Fibroblast of the aortic adventitia (primary cell): ENCODE measurements around the gene SLC50A1. TPM values are rescaled to one million over a fixed set of nuclear protein-coding genes. Genes with fewer than 3 reads are reported as not detected.
A peak's percentile ranks its signal among the peaks of the same experiment; 100 is the strongest.
"Not testable (repeated sequence)": the region's sequence is repeated elsewhere in the genome, so short reads cannot be mapped to it uniquely, and the experiment has no call there.

Experiments used
- DNase-seq: peaks from one replicate; pipeline ENCODE4 v3.0.0-alpha.2; 2010; ENCODE audit warnings: low read depth
- H3K4me3 ChIP-seq: 2 replicates; pipeline ENCODE4 v1.5.1; 2011; ENCODE audit warnings: low read depth, mild to moderate bottlenecking, control low read depth, low read length, moderate library complexity
- CTCF ChIP-seq: IDR thresholded peaks from 2 replicates; pipeline ENCODE4 v1.5.1; 2011; ENCODE audit warnings: mild to moderate bottlenecking, low read length, control low read depth, inconsistent platforms; ENCODE audit not compliant: insufficient read depth
- total RNA-seq: library from RNA; depleted of rRNA; stranded (reverse); fragments of >200 nt; gene quantifications from 2 replicates; pipeline ENCODE4 v1.2.3, GENCODE V29; 2012; ENCODE audit warnings: low replicate concordance

Gene SLC50A1
- total RNA-seq, 1 donor = 39.3 TPM

DNA sequence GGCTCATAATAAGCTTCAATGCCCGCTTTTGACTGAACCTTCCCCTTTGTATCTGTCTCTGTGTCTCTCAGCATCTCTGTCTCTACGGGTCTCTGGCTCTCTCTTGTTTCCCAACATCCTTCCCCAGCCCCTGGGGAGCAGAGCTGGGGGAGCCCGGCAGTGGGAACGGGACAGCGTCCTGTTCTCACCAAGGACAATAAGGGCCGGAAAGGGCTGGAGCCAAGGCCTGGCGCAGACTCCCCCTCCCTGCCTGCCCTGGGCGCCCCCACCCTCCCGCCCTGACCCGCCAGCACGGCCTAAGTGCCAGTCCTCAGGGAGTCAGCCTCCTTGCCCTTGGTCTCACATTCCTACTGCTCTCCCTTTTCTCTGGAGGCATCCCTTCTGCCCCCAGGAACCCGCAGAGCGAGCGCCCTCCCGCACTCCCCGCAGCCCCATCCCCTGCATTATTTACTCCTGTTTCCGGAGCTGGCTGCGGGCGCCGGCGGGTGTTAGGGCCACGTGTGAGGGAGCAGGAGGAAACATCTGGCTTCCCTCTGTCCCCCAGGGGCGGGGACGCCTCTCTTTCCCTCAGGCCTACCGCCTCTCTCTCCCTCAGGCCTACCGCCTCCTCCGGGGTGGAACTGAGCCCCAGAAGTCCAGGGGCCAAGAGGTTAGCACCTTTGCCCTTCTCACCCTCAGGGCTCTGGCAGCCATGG is 31.0 kb downstream of the SLC50A1 start:
- no peak for DNase-seq
- TF ChIP-seq CTCF = no peak
- no peak overlapping the region for H3K4me3 ChIP-seq

DNA sequence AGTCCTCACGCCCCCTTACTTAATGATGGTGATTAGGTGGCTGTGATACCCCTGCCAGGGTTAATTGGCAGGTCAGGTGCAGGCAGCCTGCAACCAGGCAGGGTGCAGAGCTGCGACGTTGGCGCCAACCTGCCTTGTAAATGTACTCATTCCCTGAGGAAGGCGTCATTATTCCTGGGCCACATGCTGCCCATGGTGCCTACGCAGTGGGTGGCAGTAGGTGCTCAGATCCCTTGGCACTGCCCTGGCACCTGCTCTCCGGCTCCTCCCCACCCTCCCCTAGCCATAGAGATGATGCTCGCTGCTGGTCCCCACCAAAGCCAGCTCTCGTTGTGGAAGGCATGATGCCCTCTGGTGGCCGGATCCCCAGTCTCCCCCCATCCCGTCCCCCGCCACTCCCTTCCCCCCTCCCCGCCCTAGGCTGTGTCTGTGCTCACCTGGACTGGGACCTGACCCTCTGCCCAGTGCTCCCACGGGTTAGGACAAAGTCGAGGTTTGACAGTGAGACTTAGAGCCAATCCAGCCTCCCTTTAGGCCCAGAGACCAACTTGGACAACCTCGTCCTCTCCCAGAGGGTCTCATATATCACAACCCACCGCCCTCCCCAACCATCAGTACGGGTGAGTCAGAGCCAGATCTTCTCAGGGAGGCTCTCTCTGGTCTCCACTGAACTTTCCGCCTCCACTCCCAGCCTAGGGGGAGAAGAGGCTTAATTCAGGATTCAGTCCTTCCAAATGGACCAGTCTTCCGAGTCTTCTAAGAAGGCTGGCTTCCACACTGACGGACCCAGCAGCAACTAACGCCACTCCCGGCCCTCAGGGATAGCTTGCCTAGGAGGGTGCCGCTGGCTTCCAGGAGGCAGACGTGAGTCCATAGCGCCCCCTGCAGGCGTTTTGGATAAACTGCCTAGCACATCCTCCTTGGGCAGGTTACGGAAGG is 31.8 kb downstream of the SLC50A1 start:
- H3K4me3 ChIP-seq = no peak overlapping the region
- peak; percentile 85 for DNase-seq
- TF ChIP-seq CTCF = peak; percentile 88

GRCh38 chr1:155168105-155168445 is 32.4 kb downstream of the SLC50A1 start:
- not testable (repeated sequence) for DNase-seq, H3K4me3 ChIP-seq

- no peak for DNase-seq
- TF ChIP-seq CTCF = no peak
- no peak overlapping the region for H3K4me3 ChIP-seq
These were observed 33.0 kb downstream of the SLC50A1 start for GRCh38 chr1:155168456-155169210.

DNA sequence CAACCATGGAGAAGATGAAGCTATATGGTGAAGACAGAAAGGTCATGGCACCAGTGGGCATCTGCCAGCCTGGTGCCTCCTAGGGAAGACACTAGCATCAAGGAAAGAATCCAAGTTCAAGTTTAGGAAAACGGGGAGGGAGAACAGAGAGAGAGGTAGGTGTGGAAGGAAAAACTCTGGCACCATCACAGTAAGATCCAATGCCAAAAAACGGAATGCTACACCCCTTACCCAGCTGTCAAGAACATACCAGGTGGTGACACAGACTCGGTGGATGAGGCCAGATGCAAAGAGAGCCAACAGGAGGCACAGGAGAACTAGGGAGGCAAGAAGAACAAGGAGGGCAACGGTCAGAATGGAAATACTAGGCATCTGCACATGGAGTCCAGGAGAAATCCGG is 33.9 kb downstream of the SLC50A1 start:
- no peak for TF ChIP-seq CTCF
- no peak overlapping the region for H3K4me3 ChIP-seq
- DNase-seq = no peak

DNA sequence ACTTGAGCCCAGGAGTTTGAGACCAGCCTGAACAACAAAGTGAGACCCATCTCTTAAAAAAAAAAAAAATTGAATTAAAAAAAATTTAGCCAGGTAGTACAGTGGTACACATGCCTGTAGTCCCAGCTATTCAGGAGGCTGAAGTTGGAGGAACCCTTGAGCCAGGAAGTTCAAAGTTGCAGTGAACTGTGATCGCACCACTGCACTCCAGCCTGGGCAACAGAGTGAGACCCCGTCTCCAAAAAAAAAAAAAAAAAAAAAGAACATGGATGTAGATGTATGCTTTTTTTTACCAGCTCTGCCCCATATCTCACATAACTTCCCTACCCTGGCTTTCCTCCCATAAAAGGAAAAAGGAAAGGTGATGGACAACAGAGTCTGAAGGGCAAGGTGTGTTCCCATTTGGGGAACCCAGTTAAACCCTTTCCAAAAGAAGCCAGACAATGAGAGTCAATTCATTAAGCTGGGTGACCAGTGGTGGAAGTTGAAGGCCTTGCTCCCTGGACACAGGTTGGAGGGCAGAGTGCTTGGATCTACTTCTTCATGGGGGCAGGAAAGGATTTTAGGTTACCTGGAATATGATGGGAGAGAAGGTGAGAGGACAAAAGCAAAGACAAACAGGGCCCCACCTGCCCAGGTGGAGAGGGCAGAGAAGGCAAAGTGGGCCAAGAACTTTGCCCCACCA is 34.6 kb downstream of the SLC50A1 start:
- no peak for TF ChIP-seq CTCF
- no peak overlapping the region for H3K4me3 ChIP-seq
- no peak for DNase-seq
